ENCODE measurements around the gene IRX5. TPM values are rescaled to one million over a fixed set of nuclear protein-coding genes. Genes with fewer than 3 reads are reported as not detected.

IRX5 gene
- total and polyA plus RNA-seq, 4 donors = not detected

GRCh38 chr16:54935266-54935968 lies 4.8 kb downstream of the IRX5 start:
- no peak overlapping the region for H3K4me3 ChIP-seq (ENCODE audit: low read depth in 1 of 3, low read length in 3 of 3)

GRCh38 chr16:54936201-54936978 lies 5.7 kb downstream of the IRX5 start:
- peaks cover 7 to 25% (median 15%) of the 10 kb centered on the region in 4 donors for H3K4me1 ChIP-seq (ENCODE audit: control insufficient read depth in 4 of 4, insufficient read depth in 4 of 4, low read length in 3 of 4)
- H3K9ac ChIP-seq (ENCODE audit: low read depth in 1 of 2, low read length in 2 of 2) = no peak overlapping the region
- H3K27ac ChIP-seq (ENCODE audit: low read depth in 1 of 2, low read length in 2 of 2) = no peak overlapping the region
- DNase-seq (ENCODE audit: low spot score) = no peak
- TF ChIP-seq REST (IDR thresholded peaks at IDR 0.05) (no peak), CTCF (IDR thresholded peaks at IDR 0.05; ENCODE audit: low read depth, low read length, missing input control) (no peak), JUND (IDR thresholded peaks at IDR 0.05) (no peak), RAD21 (IDR thresholded peaks at IDR 0.05) (no peak), ATF3 (IDR thresholded peaks at IDR 0.05) (no peak)
- H3K27me3 ChIP-seq (ENCODE audit: control insufficient read depth in 4 of 4, insufficient read depth in 4 of 4, low read length in 3 of 4) = peaks cover 9 to 54% (median 37%) of the 10 kb centered on the region in 4 donors
- no peaks in the 10 kb centered on the region for H3K36me3 ChIP-seq (ENCODE audit: control insufficient read depth in 4 of 4, insufficient read depth in 3 of 4, low read depth in 1 of 4, low read length in 3 of 4)
- 6% methylated on average over 56 of the region's 56 CpGs for WGBS
- peaks cover 0 to 4% (median 0%) of the 10 kb centered on the region in 4 donors for H3K9me3 ChIP-seq (ENCODE audit: control insufficient read depth in 4 of 4, low read length in 3 of 4)
- H3K4me3 ChIP-seq (ENCODE audit: low read depth in 1 of 3, low read length in 3 of 3) = no peak overlapping the region

More at GRCh38 chr16:54935266-54935968, 4.8 kb downstream of the IRX5 start:
- 14% methylated on average over 28 of the region's 28 CpGs for WGBS
- no peak overlapping the region for H3K9ac ChIP-seq (ENCODE audit: low read depth in 1 of 2, low read length in 2 of 2)
- H3K9me3 ChIP-seq (ENCODE audit: control insufficient read depth in 4 of 4, low read length in 3 of 4) = peaks cover 0 to 4% (median 0%) of the 10 kb centered on the region in 4 donors
- DNase-seq (ENCODE audit: low spot score) = no peak
- no peak overlapping the region for H3K27ac ChIP-seq (ENCODE audit: low read depth in 1 of 2, low read length in 2 of 2)
- H3K36me3 ChIP-seq (ENCODE audit: control insufficient read depth in 4 of 4, insufficient read depth in 3 of 4, low read depth in 1 of 4, low read length in 3 of 4) = no peaks in the 10 kb centered on the region
- peaks cover 9 to 54% (median 32%) of the 10 kb centered on the region in 4 donors for H3K27me3 ChIP-seq (ENCODE audit: control insufficient read depth in 4 of 4, insufficient read depth in 4 of 4, low read length in 3 of 4)
- TF ChIP-seq TAF1 (conservative IDR thresholded peaks at IDR 0.05) (no peak), FOXA2 (IDR thresholded peaks at IDR 0.05) (no peak), JUND (IDR thresholded peaks at IDR 0.05) (no peak), SP1 (IDR thresholded peaks at IDR 0.05) (no peak), MAX (IDR thresholded peaks at IDR 0.05) (no peak), HNF4A (conservative IDR thresholded peaks at IDR 0.05) (no peak), FOXA1 (IDR thresholded peaks at IDR 0.05) (no peak), GABPA (IDR thresholded peaks at IDR 0.05 in 1 of 2, conservative IDR thresholded peaks at IDR 0.05 in 1 of 2) (no peak), NR2F2 (IDR thresholded peaks at IDR 0.05) (no peak), YY1 (IDR thresholded peaks at IDR 0.05) (no peak)
- peaks cover 13 to 34% (median 20%) of the 10 kb centered on the region in 4 donors for H3K4me1 ChIP-seq (ENCODE audit: control insufficient read depth in 4 of 4, insufficient read depth in 4 of 4, low read length in 3 of 4)

All from liver (tissue), 9 donors.